NCI-H187 (cell line): ENCODE measurements around the gene NTSR1.

ENCODE experiments used
- DNase-seq, 2 experiments: peaks; one replicate each; lab custom pipeline; 2025; lab: John Stamatoyannopoulos, UW

NTSR1 gene

GRCh38 chr20:62772103-62772611 lies 63.5 kb downstream of the NTSR1 start:
- no peak for DNase-seq

GRCh38 chr20:62772619-62772989 lies 64.0 kb downstream of the NTSR1 start:
- DNase-seq = no peak

- DNase-seq = no peak
Measured at GRCh38 chr20:62772990-62773844, 64.6 kb downstream of the NTSR1 start.

GRCh38 chr20:62773845-62774714 lies 65.4 kb downstream of the NTSR1 start:
- DNase-seq = peak; percentile 14 to 18

- peak; percentile 22 to 38 for DNase-seq
Measured at GRCh38 chr20:62774762-62775161, 66.1 kb downstream of the NTSR1 start.

- DNase-seq = no peak
Measured at GRCh38 chr20:62775206-62775605, 66.6 kb downstream of the NTSR1 start.

- no peak for DNase-seq
Measured at GRCh38 chr20:62776035-62776691, 67.5 kb downstream of the NTSR1 start.

GRCh38 chr20:62776692-62777527 lies 68.3 kb downstream of the NTSR1 start:
- no peak for DNase-seq

- DNase-seq = no peak
Measured at GRCh38 chr20:62777528-62777830, 68.8 kb downstream of the NTSR1 start.

- DNase-seq = no peak
Measured at GRCh38 chr20:62778058-62778457, 69.4 kb downstream of the NTSR1 start.

GRCh38 chr20:62778601-62779416 lies 70.2 kb downstream of the NTSR1 start:
- no peak for DNase-seq

- DNase-seq = no peak
Measured at GRCh38 chr20:62779417-62779685, 70.7 kb downstream of the NTSR1 start.

GRCh38 chr20:62780204-62780603 lies 71.6 kb downstream of the NTSR1 start:
- DNase-seq = peak; percentile 35 to 90

GRCh38 chr20:62780696-62781095 lies 72.1 kb downstream of the NTSR1 start:
- peak in 1 of 2 experiments; percentile 43 for DNase-seq

GRCh38 chr20:62782149-62782892 lies 73.7 kb downstream of the NTSR1 start:
- no peak for DNase-seq

- DNase-seq = no peak
Measured at GRCh38 chr20:62782893-62783278, 74.2 kb downstream of the NTSR1 start.

GRCh38 chr20:62784497-62784896 lies 75.9 kb downstream of the NTSR1 start:
- no peak for DNase-seq

GRCh38 chr20:62785393-62785792 lies 76.8 kb downstream of the NTSR1 start:
- DNase-seq = no peak

- DNase-seq = no peak
Measured at GRCh38 chr20:62786157-62786556, 77.5 kb downstream of the NTSR1 start.

GRCh38 chr20:62787321-62787720 lies 78.7 kb downstream of the NTSR1 start:
- no peak for DNase-seq
